ENCODE results near the gene KLHDC4. TPM values are rescaled to one million over a fixed set of nuclear protein-coding genes. Genes with fewer than 3 reads are reported as not detected.

The KLHDC4 gene
- total and polyA plus RNA-seq, 2 of the 4 experiments (the other 2 are of a cell fraction), result 13.6 to 19.0 TPM

GRCh38 chr16:87764600-87765472 lies 950 bp downstream of the KLHDC4 start (continued):
- TF ChIP-seq POLR2A (IDR thresholded peaks at IDR 0.05; ENCODE audit: low read depth, low read length) (no peak), RFX5 (IDR thresholded peaks at IDR 0.05; ENCODE audit: low read depth, low read length) (no peak), CEBPB (IDR thresholded peaks at IDR 0.05; ENCODE audit: low read depth, low read length) (no peak)

- no TSS peak for BruUV-seq (replicated peaks)
- Histone ChIP-seq H2AK5ac (ENCODE audit: low read depth, low read length) (no peak overlapping the region), H3K9me3 (ENCODE audit: control insufficient read depth, insufficient read depth, low read length) (no peaks in the 10 kb centered on the region), H3K4me1 (ENCODE audit: control insufficient read depth, insufficient read depth, low read length) (peaks cover 7% of the 10 kb centered on the region), H3K36me3 (ENCODE audit: control insufficient read depth, insufficient read depth, low read length) (peaks cover 20% of the 10 kb centered on the region), H4K5ac (ENCODE audit: low read depth, low read length) (no peak overlapping the region), H3K79me1 (ENCODE audit: low read depth in 1 of 2, low read length in 2 of 2) (peaks cover 25 to 52% of the 10 kb centered on the region in 2 experiments), H3K18ac (ENCODE audit: low read depth, low read length) (no peak overlapping the region), H4K20me1 (ENCODE audit: insufficient read depth, low read length) (peaks cover 9% of the 10 kb centered on the region; the same call in 1 of the 2 replicates), H2AK9ac (replicated peaks; ENCODE audit: low read depth, low read length, poor library complexity) (no peak overlapping the region), H2BK15ac (ENCODE audit: low read depth, low read length) (no peak overlapping the region), H2AFZ (replicated peaks; ENCODE audit: low read length, poor library complexity) (no peak overlapping the region), H3K4me3 (ENCODE audit: insufficient read depth, low read depth, low read length) (no peak overlapping the region), H3K23ac (ENCODE audit: low read depth, low read length) (no peak overlapping the region), H3K27me3 (ENCODE audit: control insufficient read depth, insufficient read depth, low read length) (no peaks in the 10 kb centered on the region), H3K4me2 (ENCODE audit: low read depth, low read length) (no peak overlapping the region), H3K4ac (ENCODE audit: low read depth, low read length) (no peak overlapping the region), H3K9me1 (ENCODE audit: insufficient read depth, low read length) (0 out of 2 replicates have a peak, but pooled peaks cover 3% of the 10 kb centered on the region), H3K27ac (ENCODE audit: insufficient read depth, low read length) (no peak overlapping the region), H3K56ac (ENCODE audit: extremely low read depth, insufficient read depth, low read length) (no peak overlapping the region), H2BK5ac (ENCODE audit: low read depth, low read length, poor library complexity, severe bottlenecking) (no peak overlapping the region), H2BK20ac (ENCODE audit: low read depth, low read length) (no peak overlapping the region), H2BK120ac (ENCODE audit: low read depth, low read length) (no peak overlapping the region), H3K14ac (replicated peaks; ENCODE audit: low read depth, low read length) (no peak overlapping the region), H4K91ac (ENCODE audit: insufficient read depth, low read depth, low read length) (no peak overlapping the region), H3K9ac (ENCODE audit: low read depth, low read length) (no peak overlapping the region), H4K8ac (ENCODE audit: low read depth in 2 of 2, low read length in 2 of 2) (no peak overlapping the region)
- 90% methylated on average over 6 of the region's 9 CpGs; no CpG with 5 or more reads in 1 of the 2 experiments for WGBS, 2 experiments (ENCODE audit: extremely low coverage in 2 of 2, insufficient read length in 1 of 2)
- intact Hi-C loops (cut with micrococcal nuclease), result no loop called here
- dilution Hi-C loops (cut with HindIII; ENCODE audit: low sequenced_read_pairs, unreplicated experiment), result no loop called here
- TF ChIP-seq MXI1 (IDR thresholded peaks at IDR 0.05; ENCODE audit: borderline replicate concordance, low read depth, low read length) (no peak), RFX5 (IDR thresholded peaks at IDR 0.05; ENCODE audit: low read depth, low read length) (no peak)
- in situ Hi-C loops (cut with MboI; ENCODE audit: low sequenced_read_pairs), result loop anchor here (25.0 kb wide), 1 partner anchor 350 kb away; no protein-coding TSS in a partner anchor
- ATAC-seq (ENCODE audit: low read depth), result no peak
- ChIA-PET POLR2A (ENCODE audit: unreplicated experiment) (no interaction called here), CTCF (no interaction called here)
- DNase-seq, result no peak
Measured at GRCh38 chr16:87762620-87763019, 3.2 kb downstream of the KLHDC4 start.

Measured in IMR-90 (cell line).